ENCODE data around the gene TMEM131. TPM values are rescaled to one million over a fixed set of nuclear protein-coding genes. Genes with fewer than 3 reads are reported as not detected.
A peak's percentile ranks its signal among the peaks of the same experiment; 100 is the strongest.
"Not testable (repeated sequence)": the region's sequence is repeated elsewhere in the genome, so short reads cannot be mapped to it uniquely, and the experiment has no call there.

Gene TMEM131
- total RNA-seq, 1 donor from 2014 or later: 11.7 TPM

DNA sequence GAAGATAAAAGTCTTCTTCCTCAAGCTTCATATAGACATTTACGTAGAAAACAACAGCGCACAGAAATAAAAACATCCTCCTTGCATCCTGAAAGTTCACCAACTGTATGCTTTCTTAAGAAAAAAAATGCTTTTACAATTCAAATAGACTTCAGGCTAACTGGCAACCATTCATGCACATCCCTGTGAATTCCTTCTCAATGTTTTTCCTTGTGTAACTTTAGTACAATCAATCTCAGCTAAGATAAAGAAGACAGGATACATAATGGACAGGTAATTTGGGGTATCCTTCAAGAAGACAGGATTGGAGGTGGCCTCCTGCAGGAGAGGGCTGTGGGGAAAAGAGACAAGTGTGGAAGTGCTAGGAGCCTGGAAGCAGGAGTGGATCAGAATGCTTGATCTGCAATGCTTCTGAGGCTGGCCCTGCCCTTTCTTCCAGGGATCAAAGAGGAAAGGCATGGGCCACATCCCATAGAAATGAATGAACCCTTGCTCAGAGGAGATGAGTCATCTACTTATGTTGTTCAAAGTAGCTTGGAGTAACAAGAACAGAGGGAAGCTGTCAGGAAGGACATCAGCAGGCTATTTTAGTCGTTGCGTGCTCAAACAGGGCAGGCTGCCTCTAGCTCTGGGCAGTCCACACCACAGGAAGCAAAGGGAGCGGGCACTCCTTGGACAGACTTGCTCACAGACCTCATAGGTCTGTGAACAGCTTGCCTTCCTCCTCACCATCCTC is 126.6 kb downstream of the TMEM131 start:
- peak; percentile 18 to 94 for DNase-seq (ENCODE audit: low read depth in 2 of 2)

- DNase-seq (ENCODE audit: low read depth in 2 of 2): no peak
These were observed 131.9 kb downstream of the TMEM131 start for GRCh38 chr2:97863829-97864228.

- DNase-seq (ENCODE audit: low read depth in 2 of 2): no peak
These were observed 134.6 kb downstream of the TMEM131 start for GRCh38 chr2:97861177-97861576.

GRCh38 chr2:97858442-97858841 is 137.3 kb downstream of the TMEM131 start:
- no peak for DNase-seq (ENCODE audit: low read depth in 2 of 2)

GRCh38 chr2:97857553-97857952 is 138.2 kb downstream of the TMEM131 start:
- DNase-seq (ENCODE audit: low read depth in 2 of 2): no peak

DNA sequence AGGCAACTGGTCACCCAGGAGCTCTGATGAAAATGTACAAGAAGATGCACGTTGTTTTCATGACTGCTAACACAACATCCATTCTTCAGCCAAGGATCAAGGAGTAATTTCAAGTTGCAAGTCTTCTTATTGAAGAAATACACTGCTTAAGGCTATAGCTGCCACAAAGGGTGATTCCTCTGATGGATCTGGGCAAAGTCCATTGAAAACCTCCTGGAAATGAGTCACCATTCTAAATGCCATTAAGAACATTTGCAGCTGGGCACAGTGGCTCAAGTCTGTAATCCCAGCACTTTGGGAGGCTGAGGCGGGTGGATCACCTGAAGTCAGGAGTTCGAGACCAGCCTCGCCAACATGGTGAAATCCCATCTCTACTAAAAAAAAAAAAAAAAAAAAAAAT is 142.7 kb downstream of the TMEM131 start:
- DNase-seq (ENCODE audit: low read depth in 2 of 2): peak in 1 of 2 donors; percentile 23

DNA sequence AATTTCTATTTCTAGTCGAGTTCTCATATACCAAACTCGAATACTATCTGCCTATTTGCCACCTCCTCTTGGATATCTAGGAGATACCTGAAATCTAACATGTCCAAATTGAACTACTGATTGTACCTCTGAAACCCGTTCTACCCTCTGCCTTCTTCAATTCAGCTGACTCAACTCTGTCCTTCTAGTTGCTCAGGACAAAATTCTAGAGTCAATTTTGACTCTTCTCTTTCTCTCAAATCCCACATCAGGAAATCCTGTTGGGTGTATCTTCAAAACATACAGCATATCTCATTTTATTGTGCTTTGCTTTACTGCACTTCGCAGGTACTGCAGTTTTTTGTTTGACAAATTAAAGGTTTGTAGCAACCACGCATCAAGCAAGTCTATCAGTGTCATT is 144.6 kb downstream of the TMEM131 start:
- no peak for DNase-seq (ENCODE audit: low read depth in 2 of 2)

- no peak for DNase-seq (ENCODE audit: low read depth in 2 of 2)
These were observed 145.7 kb downstream of the TMEM131 start for GRCh38 chr2:97849881-97850528.

GRCh38 chr2:97848306-97848705 is 147.4 kb downstream of the TMEM131 start:
- DNase-seq (ENCODE audit: low read depth in 2 of 2): no peak

DNA sequence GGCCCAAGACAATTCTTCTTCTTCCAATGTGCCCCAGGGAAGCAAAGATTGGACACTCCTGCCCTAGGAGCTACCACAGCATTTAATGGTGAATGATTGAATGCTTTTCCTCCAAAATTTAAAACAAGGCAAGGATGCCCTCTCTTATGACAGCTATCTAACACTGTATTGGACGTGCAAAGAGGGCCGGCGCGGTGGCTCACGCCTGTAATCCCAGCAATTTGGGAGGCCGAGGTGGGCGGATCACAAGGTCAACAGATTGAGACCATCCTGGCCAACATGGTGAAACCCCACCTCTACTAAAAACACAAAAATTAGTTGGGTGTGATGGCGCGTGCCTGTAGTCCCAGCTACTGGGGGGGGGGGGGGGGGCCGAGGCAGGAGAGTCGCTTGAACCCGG is 149.0 kb downstream of the TMEM131 start:
- DNase-seq (ENCODE audit: low read depth in 2 of 2): not testable (repeated sequence)

DNA sequence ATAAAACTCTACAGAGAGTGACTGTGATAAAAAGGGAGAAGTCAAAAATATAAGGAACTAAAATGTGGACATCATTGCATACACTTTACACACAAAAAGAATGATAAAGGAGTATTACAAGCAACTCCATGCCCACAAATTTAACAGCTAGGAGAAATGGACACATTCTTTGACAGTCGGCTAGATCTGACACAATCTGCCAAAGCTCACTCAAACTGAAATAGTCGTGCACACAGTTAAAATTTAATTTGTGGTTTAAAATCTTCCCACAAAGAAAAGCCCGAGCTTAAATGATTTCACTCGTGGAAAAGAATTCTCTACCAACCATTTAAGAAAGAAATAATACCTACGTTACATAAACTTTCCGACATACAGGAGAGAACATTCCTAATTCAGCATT is 149.9 kb downstream of the TMEM131 start:
- DNase-seq (ENCODE audit: low read depth in 2 of 2): no peak

DNA sequence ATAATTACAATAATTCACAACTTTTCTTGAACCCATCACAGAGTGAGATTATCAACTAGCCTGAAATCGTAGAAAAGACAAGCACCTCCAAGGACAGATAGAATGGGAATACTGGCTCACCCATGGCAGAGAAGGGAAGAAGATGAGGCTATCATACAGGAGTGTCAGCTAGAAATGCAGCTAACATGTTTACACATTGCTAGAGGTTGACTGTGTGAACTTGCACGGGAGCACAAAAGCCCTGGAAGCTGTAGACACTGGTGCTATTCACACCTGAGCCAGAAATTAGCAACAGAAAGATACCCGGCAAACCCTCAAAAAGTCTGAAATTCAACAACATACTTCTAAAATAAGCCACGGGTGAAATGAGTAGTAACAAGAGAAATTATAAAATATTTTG is 150.6 kb downstream of the TMEM131 start:
- DNase-seq (ENCODE audit: low read depth in 2 of 2): no peak

- no peak for DNase-seq (ENCODE audit: low read depth in 2 of 2)
These were observed 151.4 kb downstream of the TMEM131 start for GRCh38 chr2:97844311-97844859.

GRCh38 chr2:97840198-97840597 is 155.6 kb downstream of the TMEM131 start:
- peak in 1 of 2 donors; percentile 3 for DNase-seq (ENCODE audit: low read depth in 2 of 2)

DNA sequence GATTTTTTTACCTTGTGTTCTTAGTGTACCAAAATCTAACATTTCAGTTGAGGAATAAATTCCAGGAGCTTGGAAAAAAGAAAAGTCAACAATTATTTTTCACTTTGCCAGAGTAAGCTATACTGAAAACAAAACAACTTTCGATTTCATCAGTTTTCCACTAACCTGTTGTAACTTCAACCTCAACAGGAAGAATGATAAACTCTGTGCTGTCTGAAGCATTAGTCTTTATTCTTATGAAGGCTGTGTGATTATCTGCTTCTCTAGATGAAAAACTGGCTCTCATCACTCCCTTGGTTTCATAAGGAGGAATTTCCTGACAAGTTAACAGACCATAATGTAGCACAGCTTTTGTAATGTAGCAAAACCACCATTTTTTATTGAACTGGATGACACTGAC is 161.1 kb downstream of the TMEM131 start:
- DNase-seq (ENCODE audit: low read depth in 2 of 2): peak; percentile 17 to 52

GRCh38 chr2:97831121-97831520 is 164.6 kb downstream of the TMEM131 start:
- DNase-seq (ENCODE audit: low read depth in 2 of 2): no peak

- not testable (repeated sequence) for DNase-seq (ENCODE audit: low read depth in 2 of 2)
These were observed 166.5 kb downstream of the TMEM131 start for GRCh38 chr2:97829255-97829654.

GRCh38 chr2:97827013-97827412 is 168.7 kb downstream of the TMEM131 start:
- DNase-seq (ENCODE audit: low read depth in 2 of 2): not testable (repeated sequence)

DNA sequence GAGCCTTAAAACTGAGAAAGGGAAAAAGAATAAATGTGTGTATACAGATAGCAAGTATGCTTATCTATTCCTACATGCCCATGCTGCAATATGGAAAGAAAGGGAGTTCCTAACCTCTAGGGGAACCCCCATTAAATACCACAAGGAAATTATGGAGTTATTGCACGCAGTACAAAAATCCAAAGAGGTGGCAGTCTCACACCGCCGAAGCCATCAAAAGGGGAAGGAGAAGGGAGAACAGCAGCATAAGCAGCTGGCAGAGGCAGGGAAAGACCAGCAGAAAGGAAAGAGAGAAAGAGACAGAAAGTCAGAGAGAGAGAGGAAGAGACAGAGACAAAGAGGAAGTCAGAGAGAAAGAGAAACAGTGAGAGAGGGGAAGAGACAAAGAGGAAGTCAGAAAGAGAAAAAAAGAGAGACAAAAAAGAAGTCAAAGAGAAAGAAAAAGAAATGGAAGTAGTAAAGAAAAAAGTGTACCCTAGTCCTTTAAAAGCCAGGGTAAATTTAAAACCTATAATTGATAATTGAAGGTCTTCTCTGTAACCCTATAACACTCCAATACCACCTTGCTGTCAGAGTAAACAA is 169.4 kb downstream of the TMEM131 start:
- DNase-seq (ENCODE audit: low read depth in 2 of 2): not testable (repeated sequence)

DNA sequence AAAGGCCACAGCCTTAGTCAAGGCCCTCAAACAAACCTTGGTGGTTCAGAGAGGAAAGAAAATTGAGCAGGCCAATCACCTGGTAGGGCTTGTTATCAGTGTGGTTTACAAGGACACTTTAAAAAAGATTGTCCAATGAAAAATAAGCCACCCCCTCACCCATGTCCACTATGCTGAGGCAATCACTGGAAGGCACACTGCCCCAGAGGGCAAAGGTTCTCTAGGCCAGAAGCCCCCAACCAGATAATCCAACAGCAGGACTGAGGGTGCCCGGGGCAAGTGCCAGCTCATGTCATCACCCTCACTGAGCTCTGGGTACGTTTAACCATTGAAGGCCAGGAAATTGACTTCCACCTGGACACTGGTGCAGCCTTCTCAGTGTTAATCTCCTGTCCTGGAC is 171.7 kb downstream of the TMEM131 start:
- DNase-seq (ENCODE audit: low read depth in 2 of 2): not testable (repeated sequence)

DNA sequence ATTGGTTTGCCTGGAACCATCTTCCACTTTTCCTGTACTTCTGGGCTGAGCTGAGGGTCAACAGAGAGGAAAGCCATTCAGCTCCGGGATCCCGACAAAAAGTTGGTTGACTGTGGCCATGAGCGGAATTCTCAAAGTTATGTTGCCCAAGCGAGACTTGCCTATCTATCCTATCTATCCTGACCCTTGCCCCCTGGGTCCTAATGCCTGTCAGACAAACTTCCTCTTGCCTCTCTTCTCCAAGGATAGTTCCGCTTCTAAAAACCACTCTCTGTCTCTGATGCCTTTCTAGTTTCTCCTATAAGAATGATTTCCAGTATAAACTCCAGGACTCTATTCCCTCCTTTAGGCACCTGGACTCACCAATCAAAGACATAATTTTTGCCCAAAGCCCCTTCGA is 173.9 kb downstream of the TMEM131 start:
- DNase-seq (ENCODE audit: low read depth in 2 of 2): not testable (repeated sequence)

DNA sequence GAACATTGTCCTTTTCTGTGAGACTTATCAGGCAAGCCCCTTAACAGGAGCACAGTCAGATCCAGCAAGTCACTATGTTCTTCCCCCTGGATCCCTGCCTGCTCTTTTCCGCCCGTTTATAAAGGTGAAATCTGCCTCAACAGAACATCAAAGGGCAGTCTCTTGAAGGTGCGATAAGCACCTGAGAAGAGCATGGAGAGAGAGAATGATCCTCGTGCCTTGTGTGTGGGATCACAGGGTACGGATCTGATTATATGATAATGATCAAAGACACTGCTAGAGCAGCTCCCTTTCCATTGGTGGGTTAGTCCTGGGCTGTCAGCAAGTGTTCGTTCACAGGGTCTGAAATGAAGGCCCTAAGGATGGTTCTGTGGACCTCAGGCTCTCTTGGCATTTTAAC is 176.0 kb downstream of the TMEM131 start:
- DNase-seq (ENCODE audit: low read depth in 2 of 2): no peak

Measured in lung microvascular endothelial cell (primary cell).